ENCODE data around the gene NDUFB11.

Gene NDUFB11

GRCh38 chrX:47174846-47175587, 30.5 kb upstream of the NDUFB11 start:
- no peak for DNase-seq (ENCODE audit: low read depth)

GRCh38 chrX:47174376-47174775, 29.9 kb upstream of the NDUFB11 start:
- DNase-seq (ENCODE audit: low read depth) = no peak

- DNase-seq (ENCODE audit: low read depth) = no peak
Observed at GRCh38 chrX:47172971-47173792, 28.7 kb upstream of the NDUFB11 start.

GRCh38 chrX:47172549-47172948, 28.0 kb upstream of the NDUFB11 start:
- no peak for DNase-seq (ENCODE audit: low read depth)

- no peak for DNase-seq (ENCODE audit: low read depth)
Observed at GRCh38 chrX:47171996-47172395, 27.5 kb upstream of the NDUFB11 start.

GRCh38 chrX:47170861-47171692, 26.6 kb upstream of the NDUFB11 start:
- no peak for DNase-seq (ENCODE audit: low read depth)

GRCh38 chrX:47169726-47170515, 25.4 kb upstream of the NDUFB11 start:
- DNase-seq (ENCODE audit: low read depth) = no peak

- DNase-seq (ENCODE audit: low read depth) = no peak
Observed at GRCh38 chrX:47169273-47169672, 24.8 kb upstream of the NDUFB11 start.

- no peak for DNase-seq (ENCODE audit: low read depth)
Observed at GRCh38 chrX:47168495-47169073, 24.1 kb upstream of the NDUFB11 start.

- no peak for DNase-seq (ENCODE audit: low read depth)
Observed at GRCh38 chrX:47166126-47166525, 21.6 kb upstream of the NDUFB11 start.

GRCh38 chrX:47164420-47164819, 19.9 kb upstream of the NDUFB11 start:
- DNase-seq (ENCODE audit: low read depth) = no peak

GRCh38 chrX:47162927-47163583, 18.6 kb upstream of the NDUFB11 start:
- no peak for DNase-seq (ENCODE audit: low read depth)

GRCh38 chrX:47160781-47161180, 16.3 kb upstream of the NDUFB11 start:
- no peak for DNase-seq (ENCODE audit: low read depth)

- no peak for DNase-seq (ENCODE audit: low read depth)
Observed at GRCh38 chrX:47158781-47159180, 14.3 kb upstream of the NDUFB11 start.

GRCh38 chrX:47158131-47158530, 13.6 kb upstream of the NDUFB11 start:
- no peak for DNase-seq (ENCODE audit: low read depth)

- DNase-seq (ENCODE audit: low read depth) = no peak
Observed at GRCh38 chrX:47156611-47157520, 12.4 kb upstream of the NDUFB11 start.

- DNase-seq (ENCODE audit: low read depth) = no peak
Observed at GRCh38 chrX:47151435-47151834, 6.9 kb upstream of the NDUFB11 start.

- no peak for DNase-seq (ENCODE audit: low read depth)
Observed at GRCh38 chrX:47148946-47149345, 4.4 kb upstream of the NDUFB11 start.

- no peak for DNase-seq (ENCODE audit: low read depth)
Observed at GRCh38 chrX:47146936-47147859, 2.7 kb upstream of the NDUFB11 start.

All from activated T-cell treated with anti-CD3 and anti-CD28 coated beads for 1 hour (primary cell).